Astrocyte (in vitro differentiated cells and primary cell): ENCODE measurements around the gene SH3D21.

Source experiments
- CTCF ChIP-seq: IDR thresholded peaks from 2 replicates; pipeline ENCODE4 v1.5.1; 2011; ENCODE audit warnings: low read depth, mild to moderate bottlenecking, inconsistent platforms, low read length, moderate library complexity; ENCODE audit not compliant: insufficient read depth
- EZH2 ChIP-seq: IDR thresholded peaks from 2 replicates; pipeline ENCODE4 v1.6.1; 2012; ENCODE audit warnings: mild to moderate bottlenecking, low read length, inconsistent platforms; ENCODE audit not compliant: insufficient read depth

GRCh38 chr1:36303650-36304360 is 2.4 kb upstream of the SH3D21 start:
- TF ChIP-seq EZH2, result no peak
- TF ChIP-seq CTCF, result no peak
